Measurements from ENCODE around the gene PABPC3.

PABPC3 gene

GRCh38 chr13:25059166-25059565, 36.8 kb upstream of the PABPC3 start:
- no peak overlapping the region for H3K4ac ChIP-seq (ENCODE audit: low read length)
- DNase-seq (ENCODE audit: low spot score): no peak
- no peak overlapping the region for H3K4me2 ChIP-seq (ENCODE audit: insufficient read depth, low read length, poor library complexity, severe bottlenecking)
- H3K18ac ChIP-seq (ENCODE audit: low read length): no peak overlapping the region
- no peak overlapping the region for H2AFZ ChIP-seq (ENCODE audit: low read length)
- no peaks in the 10 kb centered on the region for H3K79me1 ChIP-seq (ENCODE audit: low read depth, low read length)
- H3K4me3 ChIP-seq (ENCODE audit: low read length in 2 of 2): no peak overlapping the region
- no peak overlapping the region for H4K91ac ChIP-seq (ENCODE audit: low read depth, low read length, poor library complexity)
- H2BK5ac ChIP-seq (ENCODE audit: low read length): no peak overlapping the region
- H2BK12ac ChIP-seq (ENCODE audit: low read length): no peak overlapping the region
- H4K8ac ChIP-seq (ENCODE audit: low read depth, low read length): no peak overlapping the region
- H3K27me3 ChIP-seq (ENCODE audit: control insufficient read depth in 3 of 3, insufficient read depth in 3 of 3, low read depth in 1 of 3, low read length in 3 of 3): peaks cover 0 to 4% (median 0%) of the 10 kb centered on the region in 3 experiments
- no peak overlapping the region for H3K23ac ChIP-seq (ENCODE audit: low read depth, low read length, poor library complexity)
- H3K9me3 ChIP-seq (replicated peaks in 1 of 2; ENCODE audit: control insufficient read depth in 2 of 2, insufficient read depth in 1 of 2, low read depth in 1 of 2, low read length in 2 of 2): peaks cover 0 to 3% of the 10 kb centered on the region in 2 donors
- no peak overlapping the region for H3K9ac ChIP-seq (ENCODE audit: low read depth, low read length, poor library complexity)
- no peaks in the 10 kb centered on the region for H3K36me3 ChIP-seq (replicated peaks in 1 of 2; ENCODE audit: control insufficient read depth in 2 of 2, insufficient read depth in 2 of 2, low read length in 2 of 2)
- H3K27ac ChIP-seq (replicated peaks; ENCODE audit: low read length): no peak overlapping the region
- no peak overlapping the region for H2BK120ac ChIP-seq (ENCODE audit: low read depth, low read length)
- H3K14ac ChIP-seq (ENCODE audit: low read length): no peak overlapping the region
- no peak overlapping the region for H2BK15ac ChIP-seq (ENCODE audit: low read length)
- no peak overlapping the region for H2AK5ac ChIP-seq (ENCODE audit: low read depth, low read length)
- H3K4me1 ChIP-seq (ENCODE audit: control insufficient read depth in 2 of 2, insufficient read depth in 1 of 2, low read depth in 1 of 2, low read length in 2 of 2): no peaks in the 10 kb centered on the region
- WGBS, 2 donors (ENCODE audit: extremely low coverage in 2 of 2, insufficient read length in 2 of 2, insufficient replicate concordance in 1 of 2): no CpG with 5 or more reads among the region's 1 CpG

GRCh38 chr13:25059958-25060357, 36.0 kb upstream of the PABPC3 start:
- Histone ChIP-seq H4K8ac (ENCODE audit: low read depth, low read length) (no peak overlapping the region), H2AK5ac (ENCODE audit: low read depth, low read length) (no peak overlapping the region), H2BK15ac (ENCODE audit: low read length) (no peak overlapping the region), H3K4me2 (ENCODE audit: insufficient read depth, low read length, poor library complexity, severe bottlenecking) (no peak overlapping the region), H2BK5ac (ENCODE audit: low read length) (no peak overlapping the region), H2AFZ (ENCODE audit: low read length) (no peak overlapping the region), H3K27me3 (ENCODE audit: control insufficient read depth in 3 of 3, insufficient read depth in 3 of 3, low read depth in 1 of 3, low read length in 3 of 3) (peaks cover 0 to 4% (median 0%) of the 10 kb centered on the region in 3 experiments), H3K79me1 (ENCODE audit: low read depth, low read length) (no peaks in the 10 kb centered on the region), H3K14ac (ENCODE audit: low read length) (no peak overlapping the region), H3K27ac (replicated peaks; ENCODE audit: low read length) (no peak overlapping the region), H3K36me3 (replicated peaks in 1 of 2; ENCODE audit: control insufficient read depth in 2 of 2, insufficient read depth in 2 of 2, low read length in 2 of 2) (no peaks in the 10 kb centered on the region), H4K91ac (ENCODE audit: low read depth, low read length, poor library complexity) (no peak overlapping the region), H3K4me3 (ENCODE audit: low read length in 2 of 2) (no peak overlapping the region), H3K18ac (ENCODE audit: low read length) (no peak overlapping the region), H2BK120ac (ENCODE audit: low read depth, low read length) (no peak overlapping the region), H3K4ac (ENCODE audit: low read length) (no peak overlapping the region), H3K23ac (ENCODE audit: low read depth, low read length, poor library complexity) (no peak overlapping the region), H3K9me3 (replicated peaks in 1 of 2; ENCODE audit: control insufficient read depth in 2 of 2, insufficient read depth in 1 of 2, low read depth in 1 of 2, low read length in 2 of 2) (peaks cover 0 to 3% of the 10 kb centered on the region in 2 donors), H3K9ac (ENCODE audit: low read depth, low read length, poor library complexity) (no peak overlapping the region), H2BK12ac (ENCODE audit: low read length) (no peak overlapping the region), H3K4me1 (ENCODE audit: control insufficient read depth in 2 of 2, insufficient read depth in 1 of 2, low read depth in 1 of 2, low read length in 2 of 2) (no peaks in the 10 kb centered on the region)
- DNase-seq (ENCODE audit: low spot score): no peak
- no CpG with 5 or more reads among the region's 7 CpGs for WGBS, 2 donors (ENCODE audit: extremely low coverage in 2 of 2, insufficient read length in 2 of 2, insufficient replicate concordance in 1 of 2)

- WGBS, 2 donors (ENCODE audit: extremely low coverage in 2 of 2, insufficient read length in 2 of 2, insufficient replicate concordance in 1 of 2): no CpG with 5 or more reads among the region's 5 CpGs
- no peak overlapping the region for H2BK12ac ChIP-seq (ENCODE audit: low read length)
- H4K91ac ChIP-seq (ENCODE audit: low read depth, low read length, poor library complexity): no peak overlapping the region
- H3K4me2 ChIP-seq (ENCODE audit: insufficient read depth, low read length, poor library complexity, severe bottlenecking): no peak overlapping the region
- H2AFZ ChIP-seq (ENCODE audit: low read length): no peak overlapping the region
- no peaks in the 10 kb centered on the region for H3K4me1 ChIP-seq (ENCODE audit: control insufficient read depth in 2 of 2, insufficient read depth in 1 of 2, low read depth in 1 of 2, low read length in 2 of 2)
- H3K9me3 ChIP-seq (replicated peaks in 1 of 2; ENCODE audit: control insufficient read depth in 2 of 2, insufficient read depth in 1 of 2, low read depth in 1 of 2, low read length in 2 of 2): peaks cover 0 to 3% of the 10 kb centered on the region in 2 donors
- H3K4me3 ChIP-seq (ENCODE audit: low read length in 2 of 2): no peak overlapping the region
- H3K23ac ChIP-seq (ENCODE audit: low read depth, low read length, poor library complexity): no peak overlapping the region
- H3K27me3 ChIP-seq (ENCODE audit: control insufficient read depth in 3 of 3, insufficient read depth in 3 of 3, low read depth in 1 of 3, low read length in 3 of 3): peaks cover 0 to 6% (median 0%) of the 10 kb centered on the region in 3 experiments
- H3K27ac ChIP-seq (replicated peaks; ENCODE audit: low read length): no peak overlapping the region
- no peak overlapping the region for H3K9ac ChIP-seq (ENCODE audit: low read depth, low read length, poor library complexity)
- DNase-seq (ENCODE audit: low spot score): no peak
- H4K8ac ChIP-seq (ENCODE audit: low read depth, low read length): no peak overlapping the region
- H2AK5ac ChIP-seq (ENCODE audit: low read depth, low read length): no peak overlapping the region
- no peaks in the 10 kb centered on the region for H3K36me3 ChIP-seq (replicated peaks in 1 of 2; ENCODE audit: control insufficient read depth in 2 of 2, insufficient read depth in 2 of 2, low read length in 2 of 2)
- H3K14ac ChIP-seq (ENCODE audit: low read length): no peak overlapping the region
- H2BK15ac ChIP-seq (ENCODE audit: low read length): no peak overlapping the region
- no peak overlapping the region for H3K4ac ChIP-seq (ENCODE audit: low read length)
- no peak overlapping the region for H2BK5ac ChIP-seq (ENCODE audit: low read length)
- H2BK120ac ChIP-seq (ENCODE audit: low read depth, low read length): no peak overlapping the region
- H3K18ac ChIP-seq (ENCODE audit: low read length): no peak overlapping the region
- H3K79me1 ChIP-seq (ENCODE audit: low read depth, low read length): no peaks in the 10 kb centered on the region
These were observed 33.5 kb upstream of the PABPC3 start for GRCh38 chr13:25062479-25062878.

- Histone ChIP-seq H3K18ac (ENCODE audit: low read length) (no peak overlapping the region), H4K8ac (ENCODE audit: low read depth, low read length) (no peak overlapping the region), H2BK12ac (ENCODE audit: low read length) (no peak overlapping the region), H3K27ac (replicated peaks; ENCODE audit: low read length) (no peak overlapping the region), H4K91ac (ENCODE audit: low read depth, low read length, poor library complexity) (no peak overlapping the region), H2AK5ac (ENCODE audit: low read depth, low read length) (no peak overlapping the region), H3K4ac (ENCODE audit: low read length) (no peak overlapping the region), H3K14ac (ENCODE audit: low read length) (no peak overlapping the region), H3K4me2 (ENCODE audit: insufficient read depth, low read length, poor library complexity, severe bottlenecking) (no peak overlapping the region), H2BK120ac (ENCODE audit: low read depth, low read length) (no peak overlapping the region), H3K4me3 (ENCODE audit: low read length in 2 of 2) (no peak overlapping the region), H3K4me1 (ENCODE audit: control insufficient read depth in 2 of 2, insufficient read depth in 1 of 2, low read depth in 1 of 2, low read length in 2 of 2) (no peaks in the 10 kb centered on the region), H3K9ac (ENCODE audit: low read depth, low read length, poor library complexity) (no peak overlapping the region), H3K79me1 (ENCODE audit: low read depth, low read length) (no peaks in the 10 kb centered on the region), H2BK5ac (ENCODE audit: low read length) (no peak overlapping the region), H2AFZ (ENCODE audit: low read length) (no peak overlapping the region), H3K23ac (ENCODE audit: low read depth, low read length, poor library complexity) (no peak overlapping the region), H2BK15ac (ENCODE audit: low read length) (no peak overlapping the region), H3K27me3 (ENCODE audit: control insufficient read depth in 3 of 3, insufficient read depth in 3 of 3, low read depth in 1 of 3, low read length in 3 of 3) (peaks cover 0 to 6% (median 0%) of the 10 kb centered on the region in 3 experiments), H3K9me3 (replicated peaks in 1 of 2; ENCODE audit: control insufficient read depth in 2 of 2, insufficient read depth in 1 of 2, low read depth in 1 of 2, low read length in 2 of 2) (peaks cover 0 to 3% of the 10 kb centered on the region in 2 donors), H3K36me3 (replicated peaks in 1 of 2; ENCODE audit: control insufficient read depth in 2 of 2, insufficient read depth in 2 of 2, low read length in 2 of 2) (no peaks in the 10 kb centered on the region)
- no peak for DNase-seq (ENCODE audit: low spot score)
These were observed 31.5 kb upstream of the PABPC3 start for GRCh38 chr13:25064396-25064795.

All from neuronal stem cell (in vitro differentiated cells).